ENCODE data around the gene KCND2.
"Not testable (repeated sequence)": the region's sequence is repeated elsewhere in the genome, so short reads cannot be mapped to it uniquely, and the experiment has no call there.

The KCND2 gene

DNA sequence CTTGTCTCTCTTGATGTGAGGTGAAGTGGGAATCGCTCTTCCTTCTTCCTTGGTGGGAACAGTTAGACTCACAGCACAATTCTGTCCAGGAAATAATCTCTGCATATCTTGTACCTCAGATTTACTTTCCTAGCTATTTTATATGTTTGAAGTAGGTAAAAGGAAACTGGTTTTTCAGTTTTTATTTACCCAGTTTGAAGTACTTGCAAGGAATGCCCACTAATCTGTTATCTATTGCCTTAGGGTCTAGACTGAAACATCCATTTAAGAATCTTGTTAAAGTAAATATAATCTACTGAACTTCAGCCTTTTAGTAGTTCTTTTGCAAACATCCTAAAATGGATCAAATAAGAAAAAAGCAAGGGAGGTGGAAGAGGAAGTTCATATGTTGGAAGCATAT lies 229.8 kb downstream of the KCND2 start:
- DNase-seq, result no peak

DNA sequence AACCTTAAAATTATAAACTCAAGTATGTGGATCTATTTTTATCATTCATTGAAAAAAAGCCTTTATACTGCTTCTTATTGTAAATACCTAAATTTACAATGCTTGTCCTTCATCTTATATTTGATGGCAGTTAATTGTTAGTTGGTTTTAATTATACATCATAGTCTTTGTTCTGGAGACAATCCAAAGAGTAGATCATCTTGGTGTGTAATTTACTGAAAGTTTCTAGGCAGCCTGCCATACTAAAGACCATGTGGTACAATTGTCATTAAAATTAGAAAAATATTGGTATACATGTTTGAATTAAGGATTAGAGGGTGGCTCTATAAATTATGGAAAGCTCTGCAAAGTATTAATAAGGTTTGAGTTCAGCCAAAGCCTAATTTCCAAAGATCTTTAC lies 231.4 kb downstream of the KCND2 start:
- DNase-seq, result no peak

DNA sequence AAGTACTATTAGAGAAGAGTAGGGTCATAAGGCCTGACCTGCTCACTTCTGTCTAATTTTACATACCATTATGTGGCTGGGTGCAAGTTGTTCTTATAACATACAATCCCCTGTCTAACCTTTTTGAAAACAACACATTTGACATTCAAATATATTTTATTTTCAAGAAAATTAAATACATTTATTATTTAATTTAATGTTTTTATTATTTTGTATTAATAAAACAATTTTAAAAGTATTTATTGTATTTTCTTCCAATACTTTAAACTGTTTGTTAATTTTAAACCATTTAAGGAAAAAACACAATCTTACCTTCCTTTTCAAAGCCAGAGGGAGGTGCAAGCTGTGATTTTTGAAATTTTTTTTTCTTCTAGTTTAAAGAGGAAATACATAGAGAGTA lies 232.8 kb downstream of the KCND2 start:
- no peak for DNase-seq

DNA sequence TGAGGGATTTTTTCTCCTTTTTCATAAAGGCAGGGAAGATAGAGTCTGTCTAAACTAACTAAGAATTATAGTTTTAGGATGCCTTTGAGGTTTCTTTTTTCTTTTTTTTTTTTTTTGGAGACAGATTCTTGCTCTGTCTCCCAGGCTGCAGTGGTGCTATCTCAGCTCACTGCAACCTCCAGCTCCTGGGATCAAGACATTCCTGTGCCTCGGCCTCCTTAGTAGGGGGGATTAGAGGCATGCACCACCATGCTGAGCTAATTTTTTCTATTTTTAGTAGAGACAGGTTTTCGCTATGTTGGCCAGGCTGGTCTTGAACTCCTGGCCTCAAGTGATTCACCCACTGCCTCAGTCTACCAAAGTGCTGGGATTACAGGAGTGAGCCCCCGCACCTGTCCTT lies 239.7 kb downstream of the KCND2 start:
- no peak for DNase-seq

DNA sequence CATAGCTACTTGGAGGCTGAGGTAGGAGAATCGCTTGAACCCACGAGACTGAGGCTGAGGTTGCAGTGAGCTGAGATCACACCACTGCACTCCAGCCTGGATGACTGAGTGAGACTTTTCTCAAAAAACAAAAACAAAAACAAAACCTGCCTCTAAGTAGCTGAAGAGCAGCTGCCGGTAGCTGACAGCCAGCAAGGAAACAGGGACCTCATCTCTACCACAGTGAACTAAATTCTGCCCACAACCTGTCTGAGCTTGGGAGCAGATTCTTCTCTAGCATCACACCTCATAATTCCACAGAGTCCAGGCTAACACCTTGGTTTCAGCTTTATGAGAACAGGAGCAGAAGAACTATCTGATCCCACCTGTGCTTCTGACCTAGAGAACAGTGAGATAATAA lies 246.2 kb downstream of the KCND2 start:
- no peak for DNase-seq

DNA sequence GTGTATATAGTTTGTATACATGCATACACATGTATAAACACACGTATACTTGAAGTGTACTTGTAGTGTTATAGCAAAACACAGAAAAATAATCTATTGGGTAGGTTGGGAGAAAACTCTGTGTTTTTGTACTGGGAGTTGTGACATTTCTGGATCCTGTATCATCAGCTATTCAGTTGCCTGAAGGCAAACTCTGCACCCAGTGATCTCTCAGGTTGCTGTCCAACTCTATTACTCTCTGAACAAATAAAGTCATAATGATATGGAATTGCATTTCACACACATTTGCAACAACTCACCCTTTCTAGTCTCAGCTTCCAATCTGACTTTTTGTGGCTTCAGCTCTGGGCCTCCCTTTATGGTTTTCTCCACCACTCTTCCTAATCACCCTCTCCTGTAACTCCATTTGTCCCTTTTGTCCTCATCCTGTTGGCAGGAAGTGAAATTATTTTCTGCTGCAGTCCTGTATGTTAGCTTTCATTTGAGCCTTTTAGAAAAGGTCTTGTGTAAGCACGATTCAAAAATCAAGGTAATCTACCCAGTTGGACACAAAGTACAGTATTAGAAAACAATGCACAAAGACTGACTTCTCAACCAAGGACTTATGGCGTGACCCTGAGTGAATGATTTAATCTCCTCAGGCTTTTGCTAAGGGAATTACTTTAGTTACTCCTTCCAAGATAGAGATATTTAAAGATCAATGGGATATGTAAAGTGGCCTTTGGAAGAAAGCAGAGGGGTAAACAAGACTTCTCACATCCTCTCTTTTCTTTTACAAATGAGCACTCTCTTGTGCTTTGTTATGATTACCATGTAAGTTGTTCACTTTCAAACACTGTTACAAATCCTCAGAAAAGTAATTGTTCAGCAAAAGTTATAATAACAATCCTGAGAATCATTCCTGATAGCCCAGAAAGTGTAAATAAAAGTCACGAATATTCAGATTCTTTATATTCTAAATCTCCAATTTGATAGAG lies 249.1 kb downstream of the KCND2 start:
- no peak for DNase-seq

DNA sequence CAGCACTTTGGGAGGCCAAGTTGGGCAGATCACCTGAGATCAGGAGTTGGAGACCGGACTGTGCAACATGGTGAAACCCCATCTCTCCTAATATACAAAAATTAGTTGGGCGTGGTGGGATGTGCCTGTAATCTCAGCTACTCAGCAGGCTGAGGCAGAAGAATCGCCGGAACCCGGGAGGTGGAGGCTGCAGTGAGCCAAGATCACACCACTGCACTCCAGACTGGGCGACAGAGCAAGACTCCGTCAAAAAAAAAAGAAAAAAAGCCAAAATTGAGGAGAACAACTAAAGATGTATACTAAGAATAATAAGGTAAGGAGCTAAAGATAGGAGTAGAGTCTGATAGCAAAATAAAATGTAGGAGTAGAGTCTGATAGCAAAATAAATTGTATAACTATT lies 251.0 kb downstream of the KCND2 start:
- DNase-seq, result no peak

DNA sequence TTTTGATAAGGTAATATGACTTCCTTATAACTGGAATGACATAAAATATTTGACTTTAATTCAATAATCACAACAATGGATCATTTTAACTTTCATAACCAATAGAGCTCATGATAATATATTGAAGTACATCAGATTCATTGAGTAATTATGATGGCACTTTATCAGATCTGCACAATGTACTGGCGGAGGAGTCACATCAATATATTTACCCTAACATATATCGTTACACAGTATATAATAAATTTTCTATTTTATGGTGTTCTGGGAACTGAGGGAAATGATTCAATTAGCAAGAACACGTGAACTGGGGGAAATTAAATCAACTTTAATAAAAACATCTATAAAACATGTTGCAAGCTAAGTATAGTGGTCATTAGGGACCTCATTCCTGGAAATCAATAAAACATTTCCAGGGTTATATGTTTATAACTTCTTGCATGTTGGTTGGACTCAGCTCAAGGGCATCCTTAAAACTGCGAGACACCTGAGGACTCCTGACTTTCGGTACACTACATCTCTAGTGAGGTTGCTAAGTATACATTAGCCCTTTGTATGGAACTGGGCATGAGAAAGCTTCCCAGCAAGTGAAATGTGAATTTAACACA lies 254.0 kb downstream of the KCND2 start:
- DNase-seq, result no peak

DNA sequence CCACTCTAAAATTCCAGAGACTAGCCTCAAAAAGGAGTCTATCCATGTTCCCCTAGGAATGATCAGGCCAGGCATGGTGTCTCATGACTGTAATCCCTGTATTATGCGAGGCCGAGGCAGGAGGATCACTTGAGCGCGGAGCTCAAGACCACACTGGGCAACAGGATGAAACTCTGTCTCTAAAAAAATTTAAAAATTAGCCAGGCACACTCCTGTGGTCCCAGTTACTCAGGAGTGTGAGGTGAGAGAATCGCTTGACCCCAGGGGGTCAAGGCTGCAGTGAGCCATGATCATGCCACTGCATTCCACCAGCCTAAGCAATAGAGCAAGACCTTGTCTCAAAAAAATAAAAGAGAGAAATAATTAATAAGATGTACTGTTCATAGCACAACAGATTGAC lies 256.8 kb downstream of the KCND2 start:
- DNase-seq, result no peak

DNA sequence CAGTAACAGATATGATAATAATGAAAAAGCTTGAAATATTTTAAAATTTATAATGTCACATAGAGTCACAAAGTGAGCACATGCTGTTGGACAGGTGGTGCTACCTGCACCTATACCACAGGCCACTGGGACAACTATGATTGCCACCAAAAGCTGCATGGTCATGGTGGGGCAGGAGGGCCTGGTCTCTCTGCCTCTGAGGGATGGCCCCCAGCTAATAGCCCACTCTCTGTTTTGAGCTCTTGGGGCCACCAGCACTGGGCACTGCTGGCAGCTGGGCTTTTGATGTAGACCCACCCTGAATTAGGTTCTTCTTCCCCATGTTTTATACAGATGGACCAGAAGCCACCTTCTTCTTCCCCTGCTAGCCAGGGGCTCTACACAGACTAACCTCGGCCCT lies 265.4 kb downstream of the KCND2 start:
- no peak for DNase-seq

DNA sequence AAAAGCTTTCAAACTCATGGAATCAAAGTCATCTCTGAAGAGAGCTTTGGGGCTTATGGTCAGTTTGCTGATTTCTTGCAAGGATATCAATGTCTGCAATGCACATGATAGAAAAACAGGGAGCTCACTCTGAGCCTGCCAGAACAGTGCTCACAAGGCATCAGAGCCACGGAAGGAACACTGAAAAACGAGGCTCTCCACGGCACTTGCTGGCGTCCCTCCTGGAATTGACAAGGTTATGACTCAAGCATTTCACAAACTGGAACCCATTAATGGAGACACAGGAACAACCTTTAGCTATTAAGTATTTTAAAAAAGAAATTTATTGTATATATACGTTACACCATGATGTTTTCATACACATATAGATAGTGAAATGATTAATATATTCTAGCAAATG lies 266.3 kb downstream of the KCND2 start:
- DNase-seq, result no peak

DNA sequence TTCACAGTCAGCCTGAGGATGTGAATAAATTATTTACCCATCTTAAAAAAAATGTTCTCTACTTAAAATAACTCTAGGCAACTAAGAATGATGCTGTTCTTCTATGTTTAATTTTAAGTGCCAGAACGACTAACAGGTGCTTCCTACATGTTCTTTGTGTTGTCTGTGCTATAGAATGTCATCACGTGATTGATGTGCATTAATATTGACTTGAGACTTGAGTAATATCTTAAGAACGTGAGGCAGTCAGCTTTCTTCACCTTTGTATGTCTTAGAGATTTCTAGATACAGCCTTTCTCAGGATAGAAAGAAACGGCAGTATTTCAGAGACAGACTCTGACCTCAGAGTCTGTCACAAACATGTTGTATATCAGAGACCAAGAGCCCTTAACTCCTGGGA lies 274.6 kb downstream of the KCND2 start:
- no peak for DNase-seq

DNA sequence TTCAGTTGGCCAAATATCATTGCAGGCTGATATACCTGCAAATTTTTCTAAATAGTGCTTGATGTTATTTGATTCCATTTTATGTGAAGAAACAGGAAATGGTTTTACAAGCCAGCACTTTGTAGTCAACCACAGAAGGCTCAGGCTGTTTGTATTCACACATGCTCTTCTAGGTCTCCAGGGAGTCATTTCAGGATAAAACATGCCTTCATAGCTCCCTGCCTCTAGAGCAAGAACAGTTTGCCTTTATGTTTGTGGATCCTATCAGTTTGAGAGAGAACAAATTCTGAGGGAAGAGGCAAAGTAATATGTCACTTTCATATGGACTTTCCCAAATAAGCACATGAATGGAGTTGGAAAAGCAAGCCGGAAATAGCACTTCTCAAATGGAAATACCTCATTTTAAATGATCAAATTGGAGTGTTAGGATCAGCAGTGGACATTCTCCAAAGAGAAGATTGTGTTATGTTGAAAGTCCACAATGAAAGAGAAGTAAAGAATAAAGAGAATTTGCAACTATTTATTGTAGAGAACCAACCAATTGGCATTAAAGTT lies 277.6 kb downstream of the KCND2 start:
- DNase-seq, result no peak

DNA sequence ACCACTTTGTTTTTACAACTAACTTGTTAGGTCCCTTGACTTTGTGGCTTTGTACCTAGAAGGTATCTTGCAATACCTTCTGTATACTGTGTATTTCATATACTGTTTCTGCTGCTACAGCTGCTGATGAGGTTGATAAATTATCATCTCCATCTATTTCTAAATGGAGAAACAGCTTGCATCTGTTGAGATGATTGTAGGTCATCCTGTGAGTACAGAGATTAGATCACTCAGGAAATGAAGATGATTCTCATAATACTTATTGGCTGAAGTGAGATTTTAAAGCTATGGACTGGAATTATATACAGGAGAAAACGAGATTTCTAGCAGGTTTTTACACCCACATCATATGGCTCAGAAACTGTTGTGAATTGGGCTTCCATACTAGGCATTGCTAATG lies 280.5 kb downstream of the KCND2 start:
- DNase-seq, result no peak

DNA sequence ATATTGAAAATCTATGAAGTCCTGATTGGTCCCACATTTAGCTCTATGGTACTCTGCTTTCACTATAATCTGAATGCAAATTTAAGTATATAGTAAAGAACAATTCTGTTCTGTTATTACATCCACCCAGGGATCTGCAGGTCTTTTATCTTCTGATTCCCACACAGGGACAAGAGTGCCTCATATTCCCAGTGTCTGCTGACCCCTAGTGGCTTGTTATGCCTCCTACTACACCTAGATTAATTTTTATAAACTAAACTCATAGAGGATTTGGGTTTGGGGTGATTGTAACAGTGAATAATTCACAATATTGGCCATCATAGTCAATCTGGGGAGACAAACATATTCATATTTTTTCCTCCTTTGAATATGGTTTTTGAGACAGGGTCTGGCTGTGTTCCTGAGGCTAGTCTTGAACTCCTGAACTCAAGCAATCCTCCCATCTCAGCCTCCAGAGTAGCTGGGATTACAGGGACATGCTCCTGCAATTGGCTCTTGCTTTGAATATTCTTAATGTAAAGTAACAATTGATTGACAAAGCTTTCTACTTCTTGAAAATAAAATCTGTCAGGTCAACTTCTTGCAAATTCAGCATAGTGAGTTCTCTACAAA lies 282.1 kb downstream of the KCND2 start:
- no peak for DNase-seq

DNA sequence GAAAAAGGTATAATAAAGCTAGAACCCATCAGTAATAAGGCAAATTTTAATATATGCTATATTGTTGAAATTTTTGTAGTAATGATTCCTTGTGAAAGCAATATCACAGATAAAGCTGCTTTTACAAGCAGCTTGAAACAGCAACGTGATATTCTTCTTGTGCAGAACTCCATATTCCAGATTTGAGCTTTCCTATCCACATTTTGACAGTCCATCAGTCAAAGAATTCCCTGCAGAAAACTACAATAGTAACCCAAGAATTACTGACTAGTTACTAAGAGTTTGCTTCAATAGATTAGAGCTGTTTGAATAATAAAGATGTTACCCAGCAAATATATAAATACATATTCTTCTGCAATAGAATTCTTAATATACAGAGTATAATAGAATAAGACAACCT lies 291.2 kb downstream of the KCND2 start:
- no peak for DNase-seq

DNA sequence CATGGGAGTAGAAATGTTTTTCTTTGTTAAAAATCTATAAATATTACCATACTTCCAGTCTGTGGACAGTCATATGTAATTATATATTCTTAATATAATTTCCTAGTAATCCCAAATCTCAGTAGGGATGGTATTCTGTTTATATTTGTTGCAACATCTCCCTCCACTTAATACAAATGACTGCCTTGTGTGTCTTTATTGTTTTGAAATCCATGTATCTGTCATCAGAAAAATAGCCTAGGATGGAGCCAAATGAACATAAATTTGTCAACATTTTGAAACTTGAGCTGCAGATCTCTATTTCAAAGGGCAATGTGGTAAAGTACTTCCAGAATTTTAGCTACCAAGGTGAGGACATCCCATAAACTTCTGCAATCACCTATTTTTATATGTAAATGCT lies 294.2 kb downstream of the KCND2 start:
- DNase-seq, result no peak

DNA sequence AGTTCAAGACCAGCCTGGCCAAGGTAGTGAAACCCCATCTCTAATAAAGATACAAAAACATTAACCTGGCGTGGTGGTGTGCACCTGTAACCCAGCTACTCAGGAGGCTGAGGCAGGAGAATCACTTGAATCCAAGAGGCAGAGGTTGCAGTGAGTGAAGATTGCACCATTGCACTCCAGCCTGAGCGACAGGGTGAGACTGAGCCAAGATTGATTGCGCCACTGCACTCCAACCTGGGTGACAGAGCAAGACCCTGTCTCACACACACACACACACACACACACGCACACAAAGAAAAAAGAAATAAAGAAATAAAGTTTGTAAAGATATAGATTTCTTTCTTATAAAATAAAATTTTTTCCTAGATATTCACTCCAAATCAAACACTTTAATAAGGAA lies 305.7 kb downstream of the KCND2 start:
- DNase-seq, result not testable (repeated sequence)

DNA sequence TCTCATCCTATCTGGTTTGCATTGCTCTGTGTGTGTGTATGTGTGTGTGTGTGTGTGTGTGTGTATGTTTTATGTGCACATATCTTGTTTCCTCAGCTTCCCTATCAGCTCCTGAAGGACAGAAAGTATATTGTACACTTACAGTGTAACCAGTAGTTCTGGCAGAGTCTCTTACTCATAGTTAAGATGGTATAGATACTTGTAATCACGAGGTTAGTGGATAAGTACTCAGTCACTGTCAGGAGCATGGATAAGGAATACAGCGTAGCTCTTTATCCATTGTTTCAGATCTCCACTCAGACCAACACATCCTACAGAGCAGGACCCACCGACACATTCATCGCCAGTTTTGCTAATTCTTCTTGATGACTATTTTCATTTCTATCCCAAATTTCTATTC lies 309.9 kb downstream of the KCND2 start:
- no peak for DNase-seq

DNA sequence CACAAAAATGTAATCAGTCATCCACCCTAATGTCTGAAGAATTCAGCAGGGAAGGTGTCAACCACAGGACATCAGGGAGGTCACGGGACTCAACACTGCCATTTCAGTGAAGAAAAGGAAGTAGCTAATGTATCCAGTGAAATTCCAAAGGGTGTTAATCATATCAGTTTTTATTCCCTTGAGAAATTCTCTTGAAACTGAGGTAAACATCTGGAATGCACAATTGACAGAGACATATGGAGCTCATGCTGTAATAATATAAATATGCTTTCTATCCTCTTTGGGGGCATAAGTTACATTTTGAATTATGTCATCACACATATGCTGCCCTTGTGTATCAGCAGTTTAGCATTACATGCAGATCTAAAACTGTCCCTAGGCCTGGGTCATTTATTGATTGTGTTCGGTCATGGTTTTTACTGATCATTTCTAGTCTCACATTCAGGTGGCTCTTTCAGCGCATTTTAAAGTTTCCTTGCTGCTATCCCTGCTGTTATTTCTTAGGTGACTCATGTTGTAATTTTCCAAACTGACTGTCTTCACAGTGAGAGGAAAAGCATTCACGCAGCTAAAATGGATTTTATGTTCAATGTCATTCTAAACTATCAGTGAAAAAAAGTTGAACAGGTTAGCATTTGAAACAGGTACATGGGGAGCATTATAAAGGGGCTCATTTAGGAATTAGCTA lies 311.1 kb downstream of the KCND2 start:
- no peak for DNase-seq

DNA sequence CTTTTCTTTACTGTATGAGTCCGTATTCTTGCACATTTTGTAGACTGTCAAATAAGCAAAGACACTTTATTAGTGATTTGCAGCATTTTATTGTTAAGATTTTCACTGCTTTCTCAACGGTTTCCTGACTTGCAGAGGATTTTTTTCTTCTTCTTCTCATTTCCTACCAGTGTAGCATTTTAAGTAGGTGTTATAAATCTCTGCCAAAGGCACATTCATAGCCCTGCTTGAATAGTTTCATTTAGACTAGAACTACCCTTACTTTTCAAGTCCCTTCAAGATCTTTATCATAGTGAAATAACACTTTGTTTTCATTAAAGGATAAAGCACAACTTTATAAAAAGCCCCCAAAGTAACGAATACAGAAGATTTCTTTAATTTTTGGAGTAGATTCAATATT lies 313.6 kb downstream of the KCND2 start:
- no peak for DNase-seq

DNA sequence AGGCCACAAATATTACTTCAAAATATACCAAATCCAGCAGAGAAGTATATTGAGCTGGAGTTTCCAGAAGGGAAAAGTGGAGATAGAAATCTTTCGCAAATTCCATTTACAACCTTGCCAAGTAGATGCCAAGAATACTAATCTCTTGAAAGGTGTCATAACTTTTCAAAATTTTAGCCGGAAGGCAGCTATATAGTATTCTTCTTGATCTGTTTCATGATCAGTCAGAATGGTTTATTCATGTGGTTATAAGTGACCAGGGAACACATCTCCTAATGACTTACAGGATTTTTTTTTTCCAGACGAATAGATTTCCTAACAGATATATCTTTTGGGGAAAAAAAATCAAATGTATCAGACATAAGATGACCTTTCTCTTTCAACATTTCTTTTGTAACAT lies 314.3 kb downstream of the KCND2 start:
- no peak for DNase-seq

DNA sequence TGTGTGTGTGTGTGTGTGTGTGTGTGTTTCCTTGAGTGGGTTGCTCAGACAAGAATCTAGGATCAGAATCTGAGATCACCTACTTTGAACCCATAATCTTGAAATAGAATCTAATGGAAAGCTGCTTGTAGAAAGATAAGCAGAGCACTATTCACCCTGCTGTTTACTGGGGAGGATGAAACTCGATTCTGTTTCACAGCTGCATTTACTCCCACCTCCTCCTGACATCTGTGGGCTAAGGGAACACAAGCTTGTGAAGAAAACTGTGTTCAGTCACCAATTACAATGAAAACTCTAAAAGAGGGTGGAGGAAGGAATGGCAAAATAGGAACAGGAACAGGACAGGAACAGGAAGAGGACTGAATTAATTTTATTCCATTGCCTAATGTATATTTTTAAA lies 315.4 kb downstream of the KCND2 start:
- no peak for DNase-seq
